Activated gamma-delta T cell treated with anti-CD3 and anti-CD28 coated beads, Interleukin-2, amount 50 U/mL, for 16 hours (primary cell): ENCODE data around the gene COA1.
"Not testable (repeated sequence)": the region's sequence is repeated elsewhere in the genome, so short reads cannot be mapped to it uniquely, and the experiment has no call there.

Source experiments
- DNase-seq: peaks from one replicate; pipeline ENCODE4 v3.0.0-alpha.2; 2020; ENCODE audit warnings: low read depth

Gene COA1

DNA sequence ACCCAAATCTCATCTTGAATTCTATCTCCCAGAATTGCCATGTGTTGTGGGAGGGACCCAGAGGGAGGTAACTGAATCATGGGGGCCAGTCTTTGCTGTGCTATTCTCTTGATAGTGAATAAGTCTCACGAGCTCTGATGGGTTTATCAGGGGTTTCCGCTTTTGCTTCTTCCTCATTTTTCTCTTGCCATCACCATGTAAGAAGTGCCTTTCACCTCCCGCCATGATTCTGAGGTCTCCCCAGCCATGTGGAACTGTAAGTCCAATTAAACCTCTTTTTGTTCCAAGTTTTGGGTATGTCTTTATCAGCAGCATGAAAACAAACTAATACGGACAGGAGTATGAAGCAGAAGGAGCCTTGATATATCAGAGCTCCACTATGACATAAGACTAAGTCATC, 41.5 kb downstream of the COA1 start:
- DNase-seq: not testable (repeated sequence)

DNA sequence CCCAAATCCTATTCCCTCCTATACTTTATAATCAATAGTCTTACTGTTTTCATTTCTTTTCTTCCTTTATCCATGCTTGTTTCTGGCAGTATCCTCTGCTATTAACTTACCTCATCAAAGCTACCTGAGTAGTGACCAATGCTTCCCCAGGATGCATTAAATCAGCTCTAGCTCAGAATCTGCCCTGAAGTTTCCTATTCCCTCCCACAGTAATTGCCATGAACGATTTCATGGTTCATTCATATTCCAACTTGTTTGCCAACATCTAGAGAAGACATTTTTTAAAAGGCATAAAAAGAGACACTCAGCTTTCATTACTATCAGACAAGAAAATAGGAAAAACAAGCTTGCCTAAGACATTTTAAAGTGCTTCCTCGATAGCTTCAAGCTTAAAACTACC, 42.3 kb downstream of the COA1 start:
- DNase-seq: no peak

DNA sequence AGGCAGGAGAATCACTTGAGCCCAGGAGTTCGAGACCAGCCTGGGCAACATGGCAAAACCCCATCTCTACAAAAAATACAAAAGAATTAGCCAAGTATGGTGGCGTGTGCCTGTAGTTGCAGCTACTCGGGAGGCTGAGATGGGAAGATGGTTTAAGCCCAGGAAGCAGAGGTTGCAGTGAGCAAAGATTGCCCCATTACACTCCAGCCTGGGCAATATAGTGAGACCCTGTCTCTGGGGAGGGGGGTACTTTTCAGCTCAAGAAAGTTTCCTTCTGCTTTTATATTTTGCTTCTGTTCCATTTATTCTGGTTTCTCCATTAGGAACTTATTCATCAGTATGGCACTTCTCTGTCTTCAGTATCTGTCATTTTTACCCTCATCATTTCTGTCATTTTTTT, 48.6 kb downstream of the COA1 start:
- DNase-seq: no peak

DNA sequence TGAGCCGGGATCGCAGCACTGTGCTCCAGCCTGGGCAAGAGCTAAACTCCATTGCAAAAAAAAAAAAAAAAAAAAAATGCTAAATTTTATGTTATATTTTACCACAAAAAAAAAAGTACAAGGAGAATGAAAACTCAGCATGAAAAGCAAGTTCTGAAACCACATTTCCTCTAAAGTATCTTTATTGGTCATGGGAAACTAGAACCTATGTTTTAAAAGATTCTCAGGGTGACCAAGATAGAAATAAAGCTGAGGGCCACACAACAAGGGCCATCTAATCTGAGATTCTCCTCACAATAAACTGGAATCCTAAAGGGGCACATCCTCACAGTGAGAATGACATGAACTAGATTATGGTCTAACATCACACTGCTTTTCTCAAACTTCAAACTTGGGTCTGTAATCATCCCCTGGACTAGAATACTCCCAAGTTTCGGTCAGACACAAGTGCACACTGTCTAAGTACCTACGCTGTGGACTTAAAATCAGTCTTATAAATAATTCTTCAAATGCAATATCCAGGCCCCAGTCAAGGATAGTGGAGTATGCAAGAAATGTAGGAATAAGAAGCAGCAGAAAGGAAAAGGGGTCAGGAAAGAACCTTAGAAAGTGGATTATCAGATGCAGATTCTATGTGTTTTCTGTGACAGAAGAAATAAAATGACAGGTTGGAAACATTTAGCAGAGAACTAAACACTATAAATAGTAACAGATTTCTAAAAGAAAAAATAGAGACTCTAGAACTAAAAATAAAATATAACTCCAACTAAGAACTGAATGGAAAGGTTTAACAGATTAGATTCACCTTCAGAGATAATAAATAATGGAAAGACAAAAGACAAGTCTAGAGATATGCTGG, 49.9 kb downstream of the COA1 start:
- no peak for DNase-seq

DNA sequence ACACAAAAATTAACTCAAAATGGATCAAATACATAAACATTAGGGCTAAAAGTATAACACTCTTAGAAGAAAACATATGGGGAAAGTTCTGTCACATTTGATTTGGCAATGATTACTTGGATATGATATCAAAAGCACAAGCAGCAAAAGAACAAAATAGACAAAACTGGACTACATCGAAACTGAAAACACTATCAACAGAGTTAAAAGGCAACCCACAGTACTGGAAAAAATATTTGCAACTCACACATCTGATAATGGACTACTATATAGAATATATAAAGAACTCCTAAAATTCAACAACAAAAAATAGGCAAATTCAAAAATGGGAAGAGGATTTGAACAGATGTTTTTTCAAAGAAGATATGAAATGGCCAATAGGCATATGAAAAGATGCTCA, 51.0 kb downstream of the COA1 start:
- no peak for DNase-seq

DNA sequence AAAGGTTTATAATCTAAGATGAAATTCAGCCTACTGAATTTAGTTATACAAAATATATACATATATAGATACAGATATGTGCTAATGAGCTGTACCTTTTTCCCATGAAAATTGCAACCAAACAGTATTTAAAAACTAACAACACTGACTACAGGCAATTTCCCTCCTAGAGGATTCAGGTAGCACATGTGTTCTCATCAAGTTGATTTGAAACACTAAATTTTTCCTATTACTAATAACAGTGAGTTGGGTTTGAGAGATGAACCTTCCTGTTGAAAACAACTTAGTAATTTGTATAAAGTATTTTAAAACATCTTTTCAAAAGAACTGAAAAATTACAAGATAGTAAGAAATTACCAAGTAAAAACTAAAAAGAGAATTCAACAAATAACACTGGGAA, 51.5 kb downstream of the COA1 start:
- DNase-seq: no peak

DNA sequence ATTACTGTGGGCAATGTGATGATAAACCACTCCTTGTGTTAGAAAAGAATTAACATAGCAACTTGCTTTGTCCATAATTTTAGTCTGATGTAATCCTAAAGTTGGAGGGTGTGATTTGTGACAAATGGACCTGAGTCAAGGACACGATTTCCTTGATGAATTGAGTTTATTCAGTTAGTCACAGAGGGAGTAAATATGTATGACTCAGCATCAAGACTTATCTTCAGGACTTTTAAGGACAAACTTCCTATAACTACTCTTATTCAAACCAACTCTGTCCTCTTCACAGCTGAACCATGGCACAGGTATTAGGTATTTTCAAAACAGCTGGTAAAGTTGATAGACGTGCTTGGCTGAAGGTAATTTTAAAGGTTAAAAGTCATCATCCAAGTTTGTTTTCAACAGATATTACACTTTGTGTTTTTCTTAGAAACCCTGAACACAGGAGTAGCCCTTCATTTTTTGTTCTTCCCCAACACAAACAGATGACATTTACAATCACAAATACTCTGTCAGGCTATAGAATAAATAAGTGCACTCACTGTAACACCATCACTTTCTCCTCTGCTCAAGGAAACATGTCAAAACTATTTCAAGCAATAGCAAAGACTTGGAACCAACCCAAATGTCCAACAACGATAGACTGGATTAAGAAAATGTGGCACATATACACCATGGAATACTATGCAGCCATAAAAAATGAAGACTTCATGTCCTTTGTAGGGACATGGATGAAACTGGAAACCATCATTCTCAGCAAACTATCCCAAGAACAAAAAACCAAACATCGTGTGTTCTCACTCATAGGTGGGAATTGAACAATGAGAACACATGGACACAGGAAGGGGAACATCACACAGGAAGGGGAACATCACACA, 54.5 kb downstream of the COA1 start:
- DNase-seq: no peak

DNA sequence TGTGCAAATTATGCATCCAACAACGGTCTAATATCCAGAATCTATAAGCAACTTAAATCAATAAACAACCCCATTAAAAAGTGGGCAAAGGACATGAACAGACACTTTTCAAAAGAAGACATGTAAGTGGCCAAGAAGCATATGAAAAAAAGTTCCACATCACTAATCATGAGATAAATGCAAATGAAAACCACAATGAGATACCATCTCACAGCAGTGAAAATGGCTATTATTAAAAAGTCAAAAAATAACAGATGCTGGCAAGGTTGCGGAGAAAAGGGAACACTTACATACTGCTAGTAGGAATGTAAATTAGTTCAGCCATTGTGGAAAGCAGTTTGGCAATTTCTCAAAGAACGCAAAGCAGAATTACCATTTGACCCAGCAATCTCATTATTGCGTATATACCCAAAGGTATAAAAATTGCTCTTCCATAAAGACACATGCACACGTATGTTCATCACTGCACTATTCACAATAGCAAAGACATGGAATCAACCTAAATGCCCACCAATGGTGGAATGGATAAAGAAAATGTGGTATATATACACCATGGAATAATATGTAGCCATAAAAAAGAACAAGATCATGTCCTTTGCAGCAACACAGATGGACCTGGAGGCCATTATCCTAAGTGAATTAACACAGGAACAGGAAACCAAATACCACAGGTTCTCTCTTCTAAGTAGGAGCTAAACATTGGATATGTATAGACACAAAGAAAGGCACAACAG, 55.9 kb downstream of the COA1 start:
- DNase-seq: not testable (repeated sequence)

DNA sequence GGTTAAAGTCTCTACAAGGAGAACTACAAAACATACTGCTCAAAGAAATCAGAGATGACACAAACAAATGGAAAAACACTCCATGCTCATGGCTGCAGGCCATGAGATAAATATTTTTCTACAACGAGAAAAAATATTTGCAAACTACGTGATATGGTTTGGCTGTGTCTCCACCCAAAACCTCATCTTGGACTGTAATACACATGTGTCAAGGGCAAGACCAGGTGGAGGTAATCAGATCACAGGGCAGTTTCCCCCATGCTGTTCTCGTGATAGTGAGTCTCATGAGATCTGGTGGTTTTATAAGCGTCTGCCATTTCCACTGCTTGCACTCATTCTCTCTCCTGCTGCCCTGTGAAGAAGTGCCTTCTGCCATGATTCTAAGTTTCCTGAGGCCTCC, 57.8 kb downstream of the COA1 start:
- DNase-seq: no peak

DNA sequence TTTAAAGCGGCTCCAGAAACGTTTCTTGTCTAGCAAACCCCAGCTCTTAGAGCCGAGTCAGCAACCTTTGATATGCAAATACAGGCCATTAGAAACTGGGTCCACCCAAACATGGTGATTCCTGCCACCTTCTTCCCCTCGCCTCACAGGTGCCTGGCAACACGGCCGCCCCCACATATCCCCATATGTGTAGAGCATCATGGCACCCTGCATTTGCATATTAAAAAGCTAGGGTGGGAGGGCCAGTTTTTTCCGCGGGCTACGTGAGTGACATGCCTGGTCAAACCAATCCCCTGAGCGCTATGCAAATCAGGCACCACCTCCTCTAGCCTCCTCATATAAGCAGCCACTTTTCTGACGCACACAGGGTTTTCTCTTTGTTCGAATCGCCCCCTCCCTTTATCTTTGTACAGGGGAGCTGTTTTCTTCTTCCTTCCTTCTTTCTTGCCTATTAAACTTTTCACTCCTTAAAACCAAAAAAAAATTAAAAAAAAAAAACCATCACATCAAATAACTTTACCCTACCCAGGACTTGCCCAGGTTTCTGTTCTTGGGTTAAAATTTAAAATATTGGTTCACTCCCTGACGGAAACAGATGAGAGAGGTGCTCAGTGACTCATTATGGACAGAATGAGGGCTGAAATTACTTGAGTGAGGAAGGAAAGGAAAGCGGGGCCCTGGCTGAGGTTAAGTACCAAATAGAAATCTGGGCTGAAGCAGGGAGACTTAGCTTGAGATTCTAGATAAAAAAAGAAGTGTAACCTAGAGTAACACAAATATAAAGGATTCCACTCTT, 59.8 kb downstream of the COA1 start:
- DNase-seq: no peak

DNA sequence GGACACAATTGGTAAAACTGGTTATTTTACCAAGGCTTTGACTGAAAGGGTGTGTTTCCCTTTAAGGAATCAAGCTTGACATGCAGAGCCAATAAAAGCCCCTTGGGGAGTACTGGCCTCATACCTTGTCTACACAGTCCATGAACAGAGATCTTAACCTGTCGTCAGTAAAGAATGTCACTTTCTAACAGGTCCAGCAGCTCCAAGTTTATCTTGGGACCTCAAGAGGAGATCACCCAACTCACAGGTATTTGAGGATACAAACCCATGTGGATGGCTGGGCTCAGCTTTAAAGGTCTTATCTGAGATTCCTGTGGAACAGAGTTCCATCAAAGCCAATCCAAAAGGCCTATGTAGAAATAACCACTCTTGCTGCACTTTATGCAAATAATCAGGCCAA, 61.3 kb downstream of the COA1 start:
- no peak for DNase-seq

DNA sequence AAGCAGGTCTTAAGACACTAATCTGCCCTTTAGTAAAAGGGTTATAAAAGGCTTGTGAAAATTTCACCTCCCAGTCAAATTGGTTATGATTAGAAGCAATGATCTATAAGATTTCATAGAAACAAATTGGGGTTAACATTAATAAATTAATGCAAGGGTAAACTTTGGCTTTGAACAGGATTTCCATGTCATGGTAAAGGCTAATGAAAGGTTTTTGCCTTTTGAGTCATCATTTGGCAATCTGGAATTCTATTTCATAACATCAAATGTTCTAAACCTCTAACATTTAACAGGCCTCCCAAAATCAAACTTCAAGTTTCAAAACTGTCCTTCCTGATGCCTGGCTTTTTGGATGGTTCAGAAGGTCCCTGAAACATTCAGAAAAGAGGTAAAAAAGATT, 62.4 kb downstream of the COA1 start:
- no peak for DNase-seq

DNA sequence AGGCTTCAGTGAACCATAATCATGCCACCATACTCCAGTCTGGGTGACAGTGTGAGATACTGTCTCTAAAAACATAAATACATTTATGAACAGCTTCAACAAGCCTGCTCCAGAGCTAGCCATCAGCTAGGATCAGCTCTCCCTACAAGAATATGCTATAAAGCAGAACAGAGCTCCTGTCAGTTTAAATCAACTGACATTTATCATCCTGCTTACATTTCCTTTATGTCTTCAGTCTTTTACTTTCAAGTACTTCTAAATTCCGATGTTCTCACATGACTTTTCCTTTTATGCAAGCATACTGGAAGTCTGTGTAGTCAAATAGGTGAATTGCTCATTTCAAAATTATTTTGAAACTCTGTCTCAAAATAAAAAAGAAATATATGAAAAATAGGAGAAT, 64.6 kb downstream of the COA1 start:
- no peak for DNase-seq

DNA sequence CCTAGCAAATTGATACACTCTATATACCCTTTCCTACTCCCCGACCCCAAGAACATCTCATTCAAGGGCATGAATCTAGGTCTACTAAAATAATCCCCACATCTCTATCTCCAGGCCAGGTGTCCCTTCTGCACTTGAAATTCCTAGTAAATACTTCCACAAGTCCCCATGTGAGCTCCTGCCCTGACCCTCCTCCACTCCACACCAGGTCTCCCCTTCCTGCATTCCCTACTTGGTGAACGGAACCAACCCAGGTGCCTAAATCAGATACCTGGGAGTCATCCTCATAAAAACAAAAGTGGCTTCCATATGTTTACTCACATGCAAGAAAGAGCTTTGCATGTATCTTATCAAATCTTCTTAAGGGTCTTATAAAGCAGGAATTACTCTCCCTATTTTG, 69.2 kb downstream of the COA1 start:
- DNase-seq: no peak

DNA sequence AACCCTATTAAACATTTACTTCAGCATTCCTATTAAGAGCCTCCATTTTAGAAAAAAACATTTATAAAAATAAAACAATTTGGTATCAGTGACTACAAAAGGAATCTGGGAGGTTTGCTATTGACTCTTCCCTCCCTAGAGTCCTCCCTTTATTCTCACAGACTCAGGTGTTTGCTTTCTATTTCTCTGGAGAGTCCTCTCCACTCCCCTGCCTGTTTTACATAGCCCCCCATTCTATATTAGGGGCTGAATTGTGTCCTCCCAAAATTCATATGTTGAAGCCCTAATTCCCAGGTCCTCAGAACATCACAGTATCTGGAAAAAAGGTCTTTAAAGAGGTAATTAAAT, 69.8 kb downstream of the COA1 start:
- no peak for DNase-seq

DNA sequence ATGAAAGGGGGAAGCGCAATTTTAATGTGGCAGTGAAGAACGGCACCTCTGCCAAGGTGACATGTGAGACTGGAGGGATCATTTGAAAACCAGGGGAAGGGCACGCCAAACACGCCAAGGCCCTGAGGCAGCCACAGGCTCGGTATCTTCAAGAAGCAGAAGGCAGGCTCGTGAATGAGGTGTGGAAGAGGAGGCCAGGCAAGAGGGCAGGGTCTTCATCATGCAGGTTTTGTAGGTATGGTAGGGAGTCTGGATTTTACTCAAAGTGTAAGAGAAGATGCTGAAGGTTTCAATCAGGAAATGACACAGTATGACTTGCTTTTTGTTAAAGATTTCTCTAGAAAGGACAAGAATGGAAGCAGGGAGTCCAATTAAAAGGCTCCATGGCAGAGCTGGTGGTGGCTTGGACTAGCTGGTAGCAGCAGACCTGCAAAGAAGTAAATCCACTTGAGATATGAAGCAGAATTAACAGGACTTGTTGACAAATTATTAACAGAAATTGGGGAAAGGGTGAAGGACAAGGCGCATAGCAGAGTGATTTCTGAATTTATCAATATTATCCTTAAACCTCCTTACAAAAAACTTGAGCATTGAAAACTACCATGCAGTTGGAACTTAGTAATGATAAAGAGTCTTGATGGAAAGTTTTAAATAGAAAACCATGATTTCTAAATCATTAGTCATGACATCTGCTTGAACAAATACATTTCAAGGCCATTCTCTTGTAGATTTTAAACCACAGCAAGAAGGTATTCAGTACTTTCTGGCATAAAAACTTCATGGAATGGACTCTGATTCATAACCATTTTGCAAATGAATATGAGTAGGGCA, 70.4 kb downstream of the COA1 start:
- no peak for DNase-seq

DNA sequence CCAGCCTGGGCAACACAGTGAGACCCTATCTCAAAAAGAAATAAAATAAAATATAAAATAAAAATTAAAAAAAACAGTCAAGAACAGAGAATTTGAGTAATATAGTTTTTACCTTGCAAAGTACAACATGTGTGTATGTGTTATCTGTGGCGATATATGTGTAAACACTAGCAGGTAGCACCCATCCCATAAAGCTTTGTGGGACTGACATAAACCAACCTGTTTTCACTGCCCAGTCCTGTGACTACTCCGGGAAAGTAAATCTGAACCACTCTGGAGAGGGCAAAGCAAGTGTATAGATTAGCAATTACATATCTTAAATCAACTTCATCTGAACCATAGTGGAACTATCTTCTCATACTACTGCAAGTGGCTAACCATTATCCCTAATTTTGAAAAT, 72.3 kb downstream of the COA1 start:
- no peak for DNase-seq

DNA sequence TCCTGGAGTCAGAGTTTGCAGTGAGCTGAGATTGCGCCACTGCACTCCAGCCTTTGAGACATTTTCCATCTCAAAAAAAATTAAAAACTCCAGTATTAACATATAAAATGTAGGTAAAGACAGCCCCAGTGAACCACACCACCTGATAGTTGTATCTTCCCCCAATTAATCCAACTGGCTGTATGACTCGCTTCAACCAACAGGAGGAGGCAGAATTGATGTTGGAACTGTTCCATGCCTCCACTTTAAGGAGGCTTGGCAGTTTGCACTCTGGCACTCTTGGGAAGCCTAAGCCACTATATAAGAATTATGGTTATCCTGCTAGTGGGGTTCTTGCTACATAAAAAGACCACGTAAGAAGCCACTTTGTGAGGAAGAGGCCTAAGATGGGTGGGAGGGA, 73.7 kb downstream of the COA1 start:
- DNase-seq: no peak

DNA sequence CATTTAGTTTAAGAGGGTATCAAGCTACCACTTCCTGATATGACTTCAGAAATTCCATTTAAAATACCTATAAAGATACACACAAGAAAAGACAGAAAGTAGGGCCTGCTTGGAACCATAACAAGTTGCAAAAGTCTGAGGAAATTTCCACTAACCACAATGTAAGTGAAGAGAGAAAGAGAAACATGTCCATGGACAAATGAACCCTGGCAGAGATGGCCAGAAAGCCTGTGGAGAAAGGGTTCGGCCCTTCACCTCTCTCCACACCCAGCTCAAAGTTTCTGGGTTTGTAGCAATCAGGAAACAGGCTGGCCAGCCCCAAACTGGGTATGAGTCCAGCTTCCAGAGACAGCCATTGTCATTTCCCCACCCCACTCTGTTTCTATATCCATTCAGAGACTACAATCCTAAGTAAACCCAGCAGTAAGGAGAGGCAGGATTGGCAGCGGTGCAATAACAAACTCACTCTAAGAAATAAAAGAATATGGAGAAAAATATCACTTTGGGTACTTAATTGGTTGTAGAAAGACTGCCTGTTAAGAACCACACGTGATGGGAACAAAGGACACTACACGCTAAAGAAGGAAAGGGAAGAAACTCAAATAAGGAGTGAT, 75.3 kb downstream of the COA1 start:
- no peak for DNase-seq

DNA sequence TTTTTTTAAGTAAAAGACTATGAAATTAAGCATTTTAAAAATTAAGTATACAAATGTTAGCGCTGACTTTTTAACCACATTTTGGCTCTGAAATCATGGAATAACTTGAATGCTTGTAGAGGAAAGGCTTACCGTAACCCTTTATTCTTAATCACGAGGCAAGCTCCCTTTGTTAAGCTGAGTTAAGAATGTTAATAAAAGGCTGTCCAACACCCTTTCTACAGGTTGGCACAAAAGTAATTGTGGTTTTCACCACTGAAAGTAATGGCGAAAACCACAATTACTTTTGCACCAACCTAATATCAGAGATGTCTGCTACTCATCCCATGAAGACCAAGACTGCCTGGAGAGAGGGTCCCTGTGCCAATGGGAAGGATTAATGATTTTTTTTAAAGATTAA, 75.9 kb downstream of the COA1 start:
- DNase-seq: no peak

DNA sequence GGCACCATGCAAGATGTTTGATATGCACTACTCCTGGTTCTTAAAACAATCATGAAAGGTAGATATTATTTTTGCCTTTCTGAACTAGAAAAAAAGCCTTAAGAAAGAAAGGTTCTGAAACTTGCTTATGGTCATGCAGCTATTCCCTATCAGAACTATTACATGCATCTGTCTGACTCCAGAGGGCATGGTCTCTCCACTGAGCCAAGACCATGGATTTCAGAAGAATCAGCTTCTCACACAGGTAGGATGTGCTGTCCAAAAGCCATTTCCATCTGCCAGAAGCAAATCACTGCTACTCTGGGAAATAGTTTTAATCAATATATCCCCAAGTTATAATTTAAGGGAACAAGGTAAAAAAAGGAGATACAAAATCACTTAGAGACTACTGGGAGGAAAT, 77.0 kb downstream of the COA1 start:
- no peak for DNase-seq
